Measurements from ENCODE around the gene NDUFA7.

GRCh38 chr19:8310342-8311055 lies 10.7 kb downstream of the NDUFA7 start:
- TF ChIP-seq, protein P1, sequence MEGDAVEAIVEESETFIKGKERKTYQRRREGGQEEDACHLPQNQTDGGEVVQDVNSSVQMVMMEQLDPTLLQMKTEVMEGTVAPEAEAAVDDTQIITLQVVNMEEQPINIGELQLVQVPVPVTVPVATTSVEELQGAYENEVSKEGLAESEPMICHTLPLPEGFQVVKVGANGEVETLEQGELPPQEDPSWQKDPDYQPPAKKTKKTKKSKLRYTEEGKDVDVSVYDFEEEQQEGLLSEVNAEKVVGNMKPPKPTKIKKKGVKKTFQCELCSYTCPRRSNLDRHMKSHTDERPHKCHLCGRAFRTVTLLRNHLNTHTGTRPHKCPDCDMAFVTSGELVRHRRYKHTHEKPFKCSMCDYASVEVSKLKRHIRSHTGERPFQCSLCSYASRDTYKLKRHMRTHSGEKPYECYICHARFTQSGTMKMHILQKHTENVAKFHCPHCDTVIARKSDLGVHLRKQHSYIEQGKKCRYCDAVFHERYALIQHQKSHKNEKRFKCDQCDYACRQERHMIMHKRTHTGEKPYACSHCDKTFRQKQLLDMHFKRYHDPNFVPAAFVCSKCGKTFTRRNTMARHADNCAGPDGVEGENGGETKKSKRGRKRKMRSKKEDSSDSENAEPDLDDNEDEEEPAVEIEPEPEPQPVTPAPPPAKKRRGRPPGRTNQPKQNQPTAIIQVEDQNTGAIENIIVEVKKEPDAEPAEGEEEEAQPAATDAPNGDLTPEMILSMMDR (conservative IDR thresholded peaks at IDR 0.05; ENCODE audit: low read length): no peak
- TF ChIP-seq EZH2phosphoT487 (IDR thresholded peaks at IDR 0.05; ENCODE audit: borderline replicate concordance): no peak

Measured in Loucy (cell line).